ENCODE data around the gene SYT17.
"Not testable (repeated sequence)": the region's sequence is repeated elsewhere in the genome, so short reads cannot be mapped to it uniquely, and the experiment has no call there.

The SYT17 gene

GRCh38 chr16:19174478-19174877 is 6.4 kb downstream of the SYT17 start:
- no peak for DNase-seq

GRCh38 chr16:19175492-19176262 is 7.6 kb downstream of the SYT17 start:
- no peak for DNase-seq

- no peak for DNase-seq
These were observed 9.2 kb downstream of the SYT17 start for GRCh38 chr16:19177111-19177739.

- peak; percentile 61 for DNase-seq
These were observed 11.8 kb downstream of the SYT17 start for GRCh38 chr16:19179546-19180490.

GRCh38 chr16:19180741-19181140 is 12.7 kb downstream of the SYT17 start:
- no peak for DNase-seq

- DNase-seq: no peak
These were observed 14.4 kb downstream of the SYT17 start for GRCh38 chr16:19182481-19182880.

- DNase-seq: no peak
These were observed 15.1 kb downstream of the SYT17 start for GRCh38 chr16:19183187-19183586.

- no peak for DNase-seq
These were observed 16.9 kb downstream of the SYT17 start for GRCh38 chr16:19184823-19185509.

GRCh38 chr16:19185510-19185851 is 17.4 kb downstream of the SYT17 start:
- DNase-seq: no peak

- DNase-seq: no peak
These were observed 18.4 kb downstream of the SYT17 start for GRCh38 chr16:19186408-19186807.

- DNase-seq: not testable (repeated sequence)
These were observed 19.9 kb downstream of the SYT17 start for GRCh38 chr16:19187961-19188360.

GRCh38 chr16:19188406-19188805 is 20.4 kb downstream of the SYT17 start:
- no peak for DNase-seq

- no peak for DNase-seq
These were observed 24.8 kb downstream of the SYT17 start for GRCh38 chr16:19192865-19193264.

- no peak for DNase-seq
These were observed 28.8 kb downstream of the SYT17 start for GRCh38 chr16:19196871-19197270.

GRCh38 chr16:19203374-19203966 is 35.4 kb downstream of the SYT17 start:
- DNase-seq: no peak

GRCh38 chr16:19210280-19210924 is 42.4 kb downstream of the SYT17 start:
- peak; percentile 9 for DNase-seq

GRCh38 chr16:19210968-19211367 is 42.9 kb downstream of the SYT17 start:
- peak; percentile 11 for DNase-seq

- DNase-seq: no peak
These were observed 44.0 kb downstream of the SYT17 start for GRCh38 chr16:19212059-19212458.

GRCh38 chr16:19213885-19214284 is 45.8 kb downstream of the SYT17 start:
- DNase-seq: no peak

GRCh38 chr16:19215705-19216104 is 47.7 kb downstream of the SYT17 start:
- no peak for DNase-seq

GRCh38 chr16:19218581-19218980 is 50.5 kb downstream of the SYT17 start:
- no peak for DNase-seq

- no peak for DNase-seq
These were observed 51.8 kb downstream of the SYT17 start for GRCh38 chr16:19219836-19220235.
